CD4-positive, alpha-beta T cell treated with Interleukin-6 for 4 hours (primary cell): ENCODE data around the gene PARD3.
"Not testable (repeated sequence)": the region's sequence is repeated elsewhere in the genome, so short reads cannot be mapped to it uniquely, and the experiment has no call there.

ENCODE experiments used
- DNase-seq: peaks from one replicate; pipeline ENCODE4 v3.0.0-alpha.2; 2020; ENCODE audit warnings: mixed read lengths

Gene PARD3

DNA sequence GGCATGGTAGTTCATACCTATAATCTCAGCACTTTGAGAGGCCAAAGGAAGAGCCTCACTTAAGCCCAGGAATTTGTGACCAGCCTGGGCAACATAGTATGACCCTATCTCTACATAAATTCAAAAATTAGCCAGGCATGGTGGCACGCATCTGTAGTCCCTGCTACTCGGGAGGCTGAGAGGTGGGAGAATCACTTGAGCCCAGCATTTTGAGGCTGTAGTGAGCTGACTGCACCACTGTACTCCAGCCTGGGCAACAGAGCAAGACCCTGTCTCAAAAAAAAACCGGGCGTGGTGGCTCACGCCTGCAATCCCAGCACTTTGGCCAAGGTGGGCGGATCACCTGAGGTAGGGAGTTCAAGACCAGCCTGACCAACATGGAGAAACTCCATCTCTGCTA, 19.8 kb downstream of the PARD3 start:
- no peak for DNase-seq

GRCh38 chr10:34794835-34795234, 20.3 kb downstream of the PARD3 start:
- no peak for DNase-seq

GRCh38 chr10:34793581-34793980, 21.5 kb downstream of the PARD3 start:
- not testable (repeated sequence) for DNase-seq

DNA sequence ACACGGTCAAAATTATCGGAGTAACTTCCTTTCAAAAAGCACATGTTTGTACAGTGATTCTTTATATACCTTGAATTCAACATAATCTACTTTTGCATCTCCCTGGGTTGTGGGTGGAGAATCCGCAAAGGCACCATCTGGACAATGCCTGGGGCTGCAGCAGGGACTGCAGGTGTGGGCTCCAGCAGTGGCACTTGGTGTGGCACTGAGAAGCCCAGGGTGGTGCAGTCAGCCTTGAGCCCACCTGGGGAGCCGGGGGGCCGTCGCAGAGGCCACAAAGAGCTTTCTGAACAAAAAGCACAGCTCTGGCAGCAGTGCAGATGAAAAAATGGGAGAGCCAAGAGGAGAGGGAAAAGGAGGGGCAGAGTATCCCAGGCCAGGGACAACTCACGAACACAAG, 22.2 kb downstream of the PARD3 start:
- DNase-seq: no peak

DNA sequence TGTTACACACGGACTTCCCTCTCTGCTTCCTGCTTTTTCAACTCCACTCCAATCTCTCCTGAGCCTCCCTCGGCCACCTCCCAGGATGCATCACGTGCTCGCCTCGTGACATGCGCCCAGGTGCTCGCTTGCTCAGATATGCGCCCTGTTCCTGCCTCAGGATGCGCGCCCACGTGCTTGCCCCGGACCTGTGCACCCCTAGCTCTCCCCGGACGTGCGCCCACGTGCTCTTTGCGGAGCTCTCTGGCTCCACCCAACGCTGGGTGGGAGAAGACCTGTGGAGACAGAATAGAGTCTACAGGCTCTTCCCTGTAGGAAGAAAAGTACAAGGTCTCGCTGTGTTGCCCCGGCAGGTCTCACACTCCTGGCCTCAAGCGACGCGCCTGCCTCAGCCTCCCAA, 23.1 kb downstream of the PARD3 start:
- no peak for DNase-seq

DNA sequence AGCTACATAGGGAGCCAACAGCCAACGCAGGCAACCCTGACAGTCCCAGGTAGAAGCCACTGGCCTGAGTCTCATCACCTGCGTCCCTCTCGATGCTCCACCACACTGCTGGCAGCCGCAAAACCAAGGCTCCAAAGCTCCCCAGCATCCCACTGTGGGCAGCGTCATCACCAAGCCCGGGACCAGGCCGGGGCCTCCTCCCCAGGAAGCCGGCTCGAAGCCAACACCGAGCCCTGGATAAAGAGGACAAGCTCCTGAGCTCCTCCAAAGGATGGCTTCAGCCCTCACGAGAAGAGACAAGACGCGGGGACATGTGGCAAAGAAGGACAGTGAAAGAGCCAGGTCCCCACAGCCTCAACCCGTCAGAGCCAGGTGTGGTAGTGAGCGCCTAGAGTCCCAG, 23.9 kb downstream of the PARD3 start:
- DNase-seq: no peak

DNA sequence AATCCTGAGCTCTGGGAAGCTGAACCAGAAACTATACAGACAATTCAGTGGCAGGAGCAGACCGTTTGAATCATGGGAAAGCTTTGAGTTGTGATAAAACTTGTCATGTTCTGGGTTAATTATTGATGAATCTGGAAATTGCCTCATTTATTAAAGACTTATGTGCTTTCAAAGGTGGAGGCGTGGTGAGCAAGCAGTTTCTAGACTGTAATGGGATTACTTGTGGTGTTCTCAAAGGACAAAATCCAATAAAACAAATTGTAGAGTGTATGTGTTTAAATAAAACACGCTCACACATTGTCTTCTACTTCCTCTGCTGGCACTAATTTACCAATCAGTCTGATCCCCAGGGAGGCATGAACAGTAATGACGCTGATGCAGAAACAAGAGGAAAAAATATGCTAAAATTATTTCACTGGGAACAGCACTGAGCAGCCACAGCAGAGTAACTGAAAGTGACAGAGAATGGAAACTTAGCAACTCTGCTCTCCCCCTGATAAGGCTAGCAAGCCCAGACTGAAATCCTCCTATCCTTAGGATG, 25.1 kb downstream of the PARD3 start:
- DNase-seq: no peak

DNA sequence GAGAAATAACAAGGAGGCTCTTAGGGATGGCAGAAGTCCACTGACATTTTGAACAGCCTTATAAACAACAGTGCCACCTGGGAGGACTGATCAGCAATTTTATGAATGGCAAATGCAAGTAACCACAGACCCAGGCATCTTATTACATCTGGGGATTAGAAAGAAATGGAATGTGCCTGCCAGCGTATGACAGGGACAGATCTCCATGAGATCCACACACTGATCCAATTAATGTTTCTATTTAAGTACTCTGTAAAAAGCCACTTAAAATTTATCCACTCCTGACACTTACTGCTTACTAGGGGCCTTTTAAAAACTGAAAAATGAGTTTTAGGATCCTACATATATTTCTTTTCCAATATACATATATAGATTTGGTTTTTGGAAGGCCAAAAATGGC, 28.6 kb downstream of the PARD3 start:
- DNase-seq: no peak

GRCh38 chr10:34781711-34782110, 33.4 kb downstream of the PARD3 start:
- DNase-seq: no peak

- no peak for DNase-seq
Observed at GRCh38 chr10:34780818-34781380, 34.2 kb downstream of the PARD3 start.

- no peak for DNase-seq
Observed at GRCh38 chr10:34778237-34778636, 36.9 kb downstream of the PARD3 start.

- no peak for DNase-seq
Observed at GRCh38 chr10:34776090-34776690, 38.9 kb downstream of the PARD3 start.

DNA sequence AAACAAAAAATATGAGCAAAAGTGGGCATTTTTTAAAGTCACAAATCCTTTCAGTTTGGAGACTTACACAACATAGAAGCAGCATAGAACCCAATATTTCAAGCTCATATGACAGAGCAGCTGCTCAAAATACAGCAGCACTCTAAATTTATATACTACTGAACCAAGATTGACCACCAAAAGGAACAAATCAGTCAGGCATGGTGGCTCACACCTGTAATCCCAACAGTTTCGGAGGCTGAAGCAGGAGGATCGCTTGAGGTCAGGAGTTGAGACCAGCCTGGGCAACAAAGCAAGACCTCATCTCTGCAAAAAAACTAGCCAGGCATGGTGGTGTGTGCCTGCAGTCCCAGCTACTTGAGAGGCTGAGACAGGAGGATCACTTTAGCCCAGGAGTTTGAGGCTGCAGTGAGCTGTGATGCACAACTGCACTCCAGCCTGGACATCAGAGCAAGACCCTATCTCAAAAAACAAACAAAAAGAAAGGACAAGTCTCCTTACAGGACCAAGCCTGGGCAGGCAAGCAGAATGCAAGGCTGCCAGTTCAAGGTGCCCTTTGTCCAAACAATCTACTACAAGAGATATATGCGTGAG, 40.0 kb downstream of the PARD3 start:
- no peak for DNase-seq

DNA sequence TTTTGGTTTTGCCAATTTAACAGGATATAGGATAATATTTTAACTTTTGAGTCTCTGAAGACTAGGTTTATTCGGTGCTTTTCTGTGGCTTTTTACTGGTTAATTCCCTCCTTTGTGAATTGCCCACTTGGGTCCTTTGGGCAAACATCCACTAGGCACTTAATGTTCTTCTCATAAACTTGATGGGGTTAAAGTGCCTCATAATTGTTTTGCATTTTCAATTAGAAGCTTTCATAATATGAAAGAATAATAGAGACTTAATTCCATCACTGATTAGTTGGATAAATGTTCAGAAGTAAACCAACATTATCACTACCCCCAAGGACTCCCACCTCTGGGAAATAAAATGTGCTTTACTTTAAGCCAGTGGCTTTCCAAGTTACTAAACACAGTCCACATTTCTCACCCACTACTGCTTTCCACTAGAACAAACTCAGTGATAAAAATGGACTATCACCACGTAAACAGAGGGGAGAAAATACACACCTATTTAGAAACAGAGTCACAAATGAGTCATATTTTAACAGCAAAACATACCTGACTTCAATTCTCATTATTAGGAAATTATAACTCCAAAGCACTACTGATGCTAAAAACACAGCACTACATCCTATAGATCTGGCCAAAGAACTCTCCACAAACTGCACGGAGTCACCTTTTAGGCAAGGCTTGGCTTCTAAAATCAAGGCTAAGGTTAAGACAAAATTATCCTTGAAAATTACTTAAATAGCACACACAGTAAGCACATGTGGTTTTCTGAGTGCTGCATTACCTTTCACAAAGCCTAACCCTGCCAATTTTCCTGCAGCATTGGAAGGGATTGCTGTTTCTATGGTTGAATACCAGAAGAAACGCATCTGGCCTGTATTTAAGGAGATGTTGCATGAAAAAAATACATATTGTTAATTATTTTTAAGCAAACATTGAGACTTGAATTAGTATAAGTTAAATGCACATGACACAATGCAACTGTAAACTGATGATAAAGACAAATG, 41.2 kb downstream of the PARD3 start:
- DNase-seq: no peak

GRCh38 chr10:34771525-34771924, 43.6 kb downstream of the PARD3 start:
- no peak for DNase-seq

DNA sequence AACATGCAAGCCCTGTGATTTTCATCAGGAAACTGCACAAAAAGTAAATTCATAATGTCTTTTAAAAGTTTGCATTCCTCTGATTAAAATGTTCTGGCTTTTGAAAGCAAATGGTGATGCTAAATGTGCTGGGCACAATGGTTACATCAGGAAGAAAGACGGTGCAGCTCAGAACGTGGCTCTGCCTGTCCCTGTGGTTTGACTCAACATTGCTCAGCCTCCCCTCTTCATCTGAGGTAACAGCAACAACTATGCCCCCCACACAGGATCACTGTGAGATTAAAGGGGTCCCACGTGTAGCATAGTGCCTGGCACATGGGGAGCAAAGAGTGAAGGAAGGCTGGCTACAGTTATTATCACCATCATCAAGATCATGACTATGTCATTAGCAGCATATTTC, 44.0 kb downstream of the PARD3 start:
- no peak for DNase-seq

DNA sequence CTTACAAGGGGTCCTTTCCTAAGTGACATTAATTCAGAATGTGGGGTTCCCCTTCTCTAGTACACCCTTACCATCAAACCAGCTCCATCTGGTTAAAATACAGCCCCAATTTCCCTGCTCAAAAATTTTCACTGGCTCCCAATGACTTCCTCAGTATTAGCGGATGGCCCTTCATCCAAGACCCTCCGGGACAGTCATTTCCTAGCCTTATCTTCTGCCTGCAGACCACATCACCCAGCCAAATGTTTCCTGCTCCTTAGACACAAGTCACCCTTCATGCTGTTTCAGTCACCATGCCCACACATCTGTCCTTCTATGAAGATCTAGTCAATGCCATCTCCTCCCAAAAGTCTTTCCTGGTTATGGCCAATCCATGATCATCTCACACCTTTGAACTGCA, 45.2 kb downstream of the PARD3 start:
- no peak for DNase-seq

- no peak for DNase-seq
Observed at GRCh38 chr10:34768972-34769330, 46.1 kb downstream of the PARD3 start.

- no peak for DNase-seq
Observed at GRCh38 chr10:34768261-34768971, 46.7 kb downstream of the PARD3 start.

DNA sequence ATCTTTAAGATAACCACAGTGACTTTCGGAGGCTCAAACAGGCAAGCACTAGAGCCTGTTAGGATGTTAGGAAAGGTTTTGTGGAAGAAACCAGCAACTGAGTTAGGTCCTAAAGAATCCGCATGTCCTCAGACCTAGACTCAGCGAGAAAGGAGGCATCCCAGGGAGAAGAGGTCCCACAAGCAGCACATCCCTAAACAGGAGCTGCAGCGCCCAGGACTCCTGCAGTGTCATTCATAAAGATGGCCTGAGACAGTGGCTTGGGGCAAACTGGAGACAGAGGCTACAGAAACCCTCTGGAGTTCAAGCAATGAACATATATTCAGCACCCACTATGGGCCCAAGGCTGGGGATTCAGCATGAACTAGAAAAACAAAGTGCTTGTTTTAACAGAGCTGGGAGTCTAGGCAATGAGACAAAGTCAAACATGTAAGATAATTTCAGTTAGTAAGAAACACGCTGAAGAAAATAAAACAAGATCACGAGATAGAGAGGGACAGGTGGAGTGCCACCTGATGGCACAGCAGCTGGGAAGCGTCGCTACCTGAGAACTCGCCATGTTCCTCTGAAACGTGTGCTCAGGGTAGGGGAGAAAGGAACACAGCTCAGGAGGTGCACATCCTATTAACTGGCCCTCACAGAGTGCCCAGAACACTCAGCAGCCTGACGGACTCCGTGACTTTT, 48.1 kb downstream of the PARD3 start:
- no peak for DNase-seq

GRCh38 chr10:34766266-34766600, 48.9 kb downstream of the PARD3 start:
- DNase-seq: no peak

- DNase-seq: no peak
Observed at GRCh38 chr10:34764472-34764946, 50.6 kb downstream of the PARD3 start.
